HepG2 (cell line): ENCODE data around the gene EPHA10. TPM values are rescaled to one million over a fixed set of nuclear protein-coding genes. Genes with fewer than 3 reads are reported as not detected.

ENCODE experiments used
- DMTF1 ChIP-seq: sonication (generic); formaldehyde crosslinking; IDR thresholded peaks from 2 replicates; pipeline ENCODE4 v1.4.0; 2020; ENCODE audit warnings: mild to moderate bottlenecking, missing genetic modification reagents
- FOXO1 ChIP-seq: sonication (generic); formaldehyde crosslinking; IDR thresholded peaks from 2 replicates; pipeline ENCODE4 v1.4.0; 2020; ENCODE audit warnings: missing genetic modification reagents
- GATAD2A ChIP-seq: IDR thresholded peaks from 2 replicates; pipeline ENCODE4 v1.6.1; 2016
- HMGXB3 ChIP-seq: sonication (generic); formaldehyde crosslinking; IDR thresholded peaks from 2 replicates; pipeline ENCODE4 v1.4.0; 2020; ENCODE audit warnings: missing genetic modification reagents, borderline replicate concordance
- MAFF ChIP-seq: IDR thresholded peaks from 2 replicates; pipeline ENCODE4 v1.6.1; 2011; ENCODE audit warnings: low read depth, low read length, improper control_type of control experiment
- MATR3 ChIP-seq: sonication (generic); formaldehyde crosslinking; IDR thresholded peaks from 2 replicates; pipeline ENCODE4 v1.4.0; 2020; ENCODE audit warnings: missing genetic modification reagents
- MED1 ChIP-seq: sonication (generic); formaldehyde crosslinking; IDR thresholded peaks from 2 replicates; pipeline ENCODE4 v1.4.0; 2020; ENCODE audit warnings: missing genetic modification reagents
- PITX1 ChIP-seq: sonication (generic); formaldehyde crosslinking; IDR thresholded peaks from 2 replicates; pipeline ENCODE4 v1.5.1; 2020; ENCODE audit warnings: mild to moderate bottlenecking, missing genetic modification reagents
- RFX3 ChIP-seq: IDR thresholded peaks from 2 replicates; pipeline ENCODE4 v1.6.1; 2016; ENCODE audit warnings: missing biosample characterization, missing genetic modification reagents
- RXRA ChIP-seq: sonication (generic); formaldehyde crosslinking; IDR thresholded peaks from 2 replicates; pipeline ENCODE4 v1.5.1; 2020; ENCODE audit warnings: missing genetic modification reagents
- SAP130 ChIP-seq: IDR thresholded peaks from 2 replicates; pipeline ENCODE4 v1.6.1; 2016; ENCODE audit warnings: low read depth
- SP5 ChIP-seq: IDR thresholded peaks from 2 replicates; pipeline ENCODE4 v1.6.1; 2016; ENCODE audit warnings: low read depth, borderline replicate concordance
- WIZ ChIP-seq: sonication (generic); formaldehyde crosslinking; IDR thresholded peaks from 2 replicates; pipeline ENCODE4 v1.5.1; 2020; ENCODE audit warnings: mild to moderate bottlenecking, missing genetic modification reagents
- ZBTB21 ChIP-seq: sonication (generic); formaldehyde crosslinking; IDR thresholded peaks from 2 replicates; pipeline ENCODE4 v1.4.0; 2020; ENCODE audit warnings: missing genetic modification reagents
- ZBTB38 ChIP-seq: sonication (generic); formaldehyde crosslinking; IDR thresholded peaks from 2 replicates; pipeline ENCODE4 v1.5.1; 2020; ENCODE audit warnings: mild to moderate bottlenecking, missing genetic modification reagents
- ZFP1 ChIP-seq: IDR thresholded peaks from 2 replicates; pipeline ENCODE4 v1.6.1; 2016
- ZFP62 ChIP-seq: sonication (generic); formaldehyde crosslinking; IDR thresholded peaks from 2 replicates; pipeline ENCODE4 v1.4.0; 2020; ENCODE audit warnings: missing genetic modification reagents
- ZMAT5 ChIP-seq: sonication (generic); formaldehyde crosslinking; IDR thresholded peaks from 2 replicates; pipeline ENCODE4 v1.5.0; 2020; ENCODE audit warnings: mild to moderate bottlenecking, low read depth, missing genetic modification reagents, borderline replicate concordance
- ZMYM2 ChIP-seq: sonication (generic); formaldehyde crosslinking; IDR thresholded peaks from 2 replicates; pipeline ENCODE4 v1.8.0; 2022; ENCODE audit warnings: mild to moderate bottlenecking, missing genetic modification reagents
- ZMYM3 ChIP-seq: sonication (generic); formaldehyde crosslinking; IDR thresholded peaks from 2 replicates; pipeline ENCODE4 v1.5.1; 2020; ENCODE audit warnings: mild to moderate bottlenecking, missing genetic modification reagents
- ZNF124 ChIP-seq: sonication (generic); formaldehyde crosslinking; IDR thresholded peaks from 2 replicates; pipeline ENCODE4 v1.4.0; 2020; ENCODE audit warnings: missing genetic modification reagents
- ZNF256 ChIP-seq: sonication (generic); formaldehyde crosslinking; conservative IDR thresholded peaks from 2 replicates; pipeline ENCODE4 v1.4.0; 2020; ENCODE audit warnings: missing genetic modification reagents
- ZNF354B ChIP-seq: sonication (generic); formaldehyde crosslinking; IDR thresholded peaks from 2 replicates; pipeline ENCODE4 v1.8.0; 2022; ENCODE audit warnings: mild to moderate bottlenecking, missing genetic modification reagents
- ZNF362 ChIP-seq: sonication (generic); formaldehyde crosslinking; IDR thresholded peaks from 2 replicates; pipeline ENCODE4 v1.4.0; 2020; ENCODE audit warnings: missing genetic modification reagents, mild to moderate bottlenecking, borderline replicate concordance
- polyA plus RNA-seq, 8 experiments: library from polyadenylated mRNA; depleted of rRNA in 3 of 8; stranded (reverse) in 7 of 8; unstranded in 1 of 8; fragments of >200 nt; fragmentation: Illumina TruSeq in 4 of 8; extraction: Trizol in 4 of 8; gene quantifications; 2 replicates each; pipeline versions ENCODE4 v1.2.1 to v1.2.3, GENCODE V29; 2011 to 2016; ENCODE audit warnings: low read depth in 4 of 8, missing spikeins in 1 of 8, mixed read lengths in 1 of 8; ENCODE audit not compliant: insufficient read depth in 1 of 8
- total RNA-seq, 5 experiments: library from RNA; depleted of rRNA; stranded (reverse); fragments of >200 nt; fragmentation: Illumina TruSeq; extraction: Trizol; gene quantifications; 2 replicates each; pipeline ENCODE4 v1.2.3, GENCODE V29; 2016; ENCODE audit warnings: low read depth in 1 of 5
- TF ChIP-seq, protein P1 (sequence below): IDR thresholded peaks from 2 replicates; pipeline ENCODE4 v1.6.1; 2016; ENCODE audit warnings: control low read depth

The EPHA10 gene
- total and polyA plus RNA-seq, 2 of the 13 experiments (the other 11 are each of a cell fraction or from before 2014, with no cell fraction given) = 0.11 to 0.58 TPM

GRCh38 chr1:37764414-37764825, 500 bp downstream of the EPHA10 start (continued):
- TF ChIP-seq HMGXB3 (CRISPR knock-in tag) (peak; percentile 97), MATR3 (CRISPR knock-in tag) (no peak), ZFP62 (no peak), MED1 (peak; percentile 81), ZNF124 (CRISPR knock-in tag) (peak; percentile 99), PITX1 (CRISPR knock-in tag) (peak; percentile 94), ZBTB21 (CRISPR knock-in tag) (peak; percentile 90), GATAD2A (CRISPR knock-in tag) (peak; percentile 63; the same call in 1 of the 2 replicates), ZMYM2 (CRISPR knock-in tag) (no peak), ZNF256 (CRISPR knock-in tag) (peak; percentile 100), ZBTB38 (CRISPR knock-in tag) (peak; percentile 95), WIZ (peak; percentile 99), ZMAT5 (peak; percentile 96), RXRA (CRISPR knock-in tag) (peak; percentile 76), ZFP1 (peak; percentile 96; the same call in 1 of the 2 replicates), ZNF354B (CRISPR knock-in tag) (0 out of 2 replicates have a peak, but pooled peaks have one; percentile 72), DMTF1 (CRISPR knock-in tag) (no peak; the same call in 1 of the 2 replicates), FOXO1 (CRISPR knock-in tag) (peak; percentile 98), SAP130 (CRISPR knock-in tag) (peak; percentile 93), ZNF362 (CRISPR knock-in tag) (peak; percentile 32; the same call in 1 of the 2 replicates), SP5 (CRISPR knock-in tag) (no peak), MAFF (no peak), RFX3 (CRISPR knock-in tag) (peak; percentile 70), ZMYM3 (CRISPR knock-in tag) (no peak)
- TF ChIP-seq, protein P1, sequence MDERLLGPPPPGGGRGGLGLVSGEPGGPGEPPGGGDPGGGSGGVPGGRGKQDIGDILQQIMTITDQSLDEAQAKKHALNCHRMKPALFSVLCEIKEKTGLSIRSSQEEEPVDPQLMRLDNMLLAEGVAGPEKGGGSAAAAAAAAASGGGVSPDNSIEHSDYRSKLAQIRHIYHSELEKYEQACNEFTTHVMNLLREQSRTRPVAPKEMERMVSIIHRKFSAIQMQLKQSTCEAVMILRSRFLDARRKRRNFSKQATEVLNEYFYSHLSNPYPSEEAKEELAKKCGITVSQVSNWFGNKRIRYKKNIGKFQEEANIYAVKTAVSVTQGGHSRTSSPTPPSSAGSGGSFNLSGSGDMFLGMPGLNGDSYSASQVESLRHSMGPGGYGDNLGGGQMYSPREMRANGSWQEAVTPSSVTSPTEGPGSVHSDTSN = peak; percentile 49; the same call in 1 of the 2 replicates
